Neural cell (in vitro differentiated cells): ENCODE results near the gene STXBP4. TPM values are rescaled to one million over a fixed set of nuclear protein-coding genes. Genes with fewer than 3 reads are reported as not detected.

ENCODE experiments used
- H2AFZ ChIP-seq: fragments of 200-600, 300-800 bp; sonication (generic), shearing (Covaris generic); 2 replicates; pipeline ENCODE4 v1.6.0; 2014; ENCODE audit warnings: low read depth, mild to moderate bottlenecking, antibody characterized with exemption, low read length, moderate library complexity
- H3F3A ChIP-seq: fragments of 200-600 bp; shearing (Covaris generic); 2 replicates; pipeline ENCODE4 v1.6.1; 2016; ENCODE audit warnings: mild to moderate bottlenecking, moderate library complexity, mixed read lengths, antibody characterized with exemption, low read length; ENCODE audit not compliant: insufficient read depth, poor library complexity, severe bottlenecking
- H3K27ac ChIP-seq: fragments of 200-600, 300-800 bp; sonication (generic), shearing (Covaris generic); 2 replicates; pipeline ENCODE4 v1.5.1; 2014; ENCODE audit warnings: mild to moderate bottlenecking, low read length, moderate library complexity
- H3K27me3 ChIP-seq: fragments of 300-800, 200-600 bp; sonication (generic), shearing (Covaris generic); 2 replicates; pipeline ENCODE4 v1.6.0; 2014; ENCODE audit warnings: mild to moderate bottlenecking, low read depth, low read length, moderate library complexity; ENCODE audit not compliant: insufficient read depth
- H3K36me3 ChIP-seq: fragments of 300-800, 200-600 bp; sonication (generic), shearing (Covaris generic); 2 replicates; pipeline ENCODE4 v1.5.1; 2014; ENCODE audit warnings: mild to moderate bottlenecking, antibody characterized with exemption, low read length, moderate library complexity; ENCODE audit not compliant: insufficient read depth
- H3K4me2 ChIP-seq: fragments of 300-800, 200-600 bp; sonication (generic), shearing (Covaris generic); 2 replicates; pipeline ENCODE4 v1.6.0; 2014; ENCODE audit warnings: mild to moderate bottlenecking, low read length
- H3K4me3 ChIP-seq: fragments of 300-800, 200-600 bp; sonication (generic), shearing (Covaris generic); 2 replicates; pipeline ENCODE4 v1.5.1; 2014; ENCODE audit warnings: mild to moderate bottlenecking, low read length, moderate library complexity
- H3K79me2 ChIP-seq: fragments of 200-600 bp; shearing (Covaris generic); replicated peaks from 2 replicates; pipeline ENCODE4 v1.6.0; 2014; ENCODE audit warnings: mild to moderate bottlenecking, low read length, moderate library complexity; ENCODE audit not compliant: insufficient read depth
- H3K9ac ChIP-seq: fragments of 300-800, 200-600 bp; sonication (generic), shearing (Covaris generic); 2 replicates; pipeline ENCODE4 v1.6.1; 2016; ENCODE audit warnings: mild to moderate bottlenecking, low read length, mixed read lengths
- H3K9me2 ChIP-seq: fragments of 200-600 bp; shearing (Covaris generic); 2 replicates; pipeline ENCODE4 v1.6.1; 2016; ENCODE audit warnings: mild to moderate bottlenecking, low read length, mixed read lengths; ENCODE audit not compliant: insufficient read depth
- H3K9me3 ChIP-seq: fragments of 200-600, 300-800 bp; sonication (generic), shearing (Covaris generic); 2 replicates; pipeline ENCODE4 v1.6.1; 2016; ENCODE audit warnings: mild to moderate bottlenecking, mixed run types, low read length, moderate library complexity, mixed read lengths
- H4K20me1 ChIP-seq: fragments of 200-600 bp; shearing (Covaris generic); 2 replicates; pipeline ENCODE4 v1.6.1; 2016; ENCODE audit warnings: mild to moderate bottlenecking, mixed run types; ENCODE audit not compliant: insufficient read depth
- EP300 ChIP-seq: fragments of 450-650 bp; conservative IDR thresholded peaks from 2 replicates; pipeline ENCODE4 v1.6.1; 2014; ENCODE audit warnings: antibody characterized with exemption, mild to moderate bottlenecking, moderate library complexity; ENCODE audit not compliant: poor library complexity, severe bottlenecking
- EZH2 ChIP-seq: fragments of 200-600, 300-800 bp; shearing (Covaris generic), sonication (generic); IDR thresholded peaks from 2 replicates; pipeline ENCODE4 v1.6.1; 2014; ENCODE audit warnings: antibody characterized with exemption, low read length, borderline replicate concordance, mild to moderate bottlenecking; ENCODE audit not compliant: insufficient read depth, poor library complexity, severe bottlenecking
- MXI1 ChIP-seq: fragments of 450-650 bp; conservative IDR thresholded peaks from 2 replicates; pipeline ENCODE4 v1.6.1; 2014; ENCODE audit warnings: antibody characterized with exemption, mild to moderate bottlenecking; ENCODE audit not compliant: poor library complexity, severe bottlenecking
- POLR2AphosphoS5 ChIP-seq: IDR thresholded peaks from 2 replicates; pipeline ENCODE4 v1.6.1; 2012
- RAD21 ChIP-seq: fragments of 450-650 bp; conservative IDR thresholded peaks from 2 replicates; pipeline ENCODE4 v1.6.1; 2014; ENCODE audit warnings: antibody characterized with exemption, mild to moderate bottlenecking, moderate library complexity
- REST ChIP-seq: IDR thresholded peaks from 2 replicates; pipeline ENCODE4 v1.6.1; 2012; ENCODE audit warnings: borderline replicate concordance
- SMC3 ChIP-seq: fragments of 450-650 bp; conservative IDR thresholded peaks from 2 replicates; pipeline ENCODE4 v1.6.1; 2014; ENCODE audit warnings: antibody characterized with exemption, mild to moderate bottlenecking, moderate library complexity; ENCODE audit not compliant: poor library complexity
- TAF1 ChIP-seq: IDR thresholded peaks from 2 replicates; pipeline ENCODE4 v1.6.1; 2012; ENCODE audit warnings: low read depth
- polyA plus RNA-seq: library from polyadenylated mRNA; depleted of rRNA; stranded (reverse); fragments of >200 nt; gene quantifications from 2 replicates; pipeline ENCODE4 v1.2.3, GENCODE V29; 2014
- TF ChIP-seq, protein P1 (sequence below): fragments of 450-650 bp; IDR thresholded peaks from 2 replicates; pipeline ENCODE4 v1.5.1; 2014; ENCODE audit warnings: antibody characterized with exemption, mild to moderate bottlenecking, moderate library complexity; ENCODE audit not compliant: poor library complexity, severe bottlenecking

STXBP4 gene
- polyA plus RNA-seq, 1 donor from 2014 or later = 8.1 TPM

- no peaks in the 10 kb centered on the region for H3K9me3 ChIP-seq
- no peaks in the 10 kb centered on the region for H3K27me3 ChIP-seq
- H4K20me1 ChIP-seq = no peaks in the 10 kb centered on the region
- TF ChIP-seq REST = no peak
- no peaks in the 10 kb centered on the region for H3K36me3 ChIP-seq
- no peak overlapping the region for H3K4me3 ChIP-seq
- H3K9ac ChIP-seq = no peak overlapping the region
- no peak overlapping the region for H3K4me2 ChIP-seq
- no peak overlapping the region for H2AFZ ChIP-seq
- H3K27ac ChIP-seq = no peak overlapping the region
- H3K9me2 ChIP-seq = no peaks in the 10 kb centered on the region
- H3K79me2 ChIP-seq = no peaks in the 10 kb centered on the region
- H3F3A ChIP-seq = no peaks in the 10 kb centered on the region
Measured at GRCh38 chr17:55166506-55166905, 197.9 kb downstream of the STXBP4 start.

- H3K4me3 ChIP-seq = no peak overlapping the region
- no peak overlapping the region for H2AFZ ChIP-seq
- no peaks in the 10 kb centered on the region for H3K36me3 ChIP-seq
- no peaks in the 10 kb centered on the region for H4K20me1 ChIP-seq
- TF ChIP-seq EP300 (no peak), SMC3 (no peak), EZH2 (no peak), MXI1 (no peak), REST (no peak), TAF1 (no peak), POLR2AphosphoS5 (no peak), RAD21 (no peak)
- TF ChIP-seq, protein P1, sequence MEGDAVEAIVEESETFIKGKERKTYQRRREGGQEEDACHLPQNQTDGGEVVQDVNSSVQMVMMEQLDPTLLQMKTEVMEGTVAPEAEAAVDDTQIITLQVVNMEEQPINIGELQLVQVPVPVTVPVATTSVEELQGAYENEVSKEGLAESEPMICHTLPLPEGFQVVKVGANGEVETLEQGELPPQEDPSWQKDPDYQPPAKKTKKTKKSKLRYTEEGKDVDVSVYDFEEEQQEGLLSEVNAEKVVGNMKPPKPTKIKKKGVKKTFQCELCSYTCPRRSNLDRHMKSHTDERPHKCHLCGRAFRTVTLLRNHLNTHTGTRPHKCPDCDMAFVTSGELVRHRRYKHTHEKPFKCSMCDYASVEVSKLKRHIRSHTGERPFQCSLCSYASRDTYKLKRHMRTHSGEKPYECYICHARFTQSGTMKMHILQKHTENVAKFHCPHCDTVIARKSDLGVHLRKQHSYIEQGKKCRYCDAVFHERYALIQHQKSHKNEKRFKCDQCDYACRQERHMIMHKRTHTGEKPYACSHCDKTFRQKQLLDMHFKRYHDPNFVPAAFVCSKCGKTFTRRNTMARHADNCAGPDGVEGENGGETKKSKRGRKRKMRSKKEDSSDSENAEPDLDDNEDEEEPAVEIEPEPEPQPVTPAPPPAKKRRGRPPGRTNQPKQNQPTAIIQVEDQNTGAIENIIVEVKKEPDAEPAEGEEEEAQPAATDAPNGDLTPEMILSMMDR = no peak
- no peak overlapping the region for H3K9ac ChIP-seq
- H3K9me2 ChIP-seq = no peaks in the 10 kb centered on the region
- no peaks in the 10 kb centered on the region for H3F3A ChIP-seq
- H3K9me3 ChIP-seq = no peaks in the 10 kb centered on the region
- H3K79me2 ChIP-seq = no peaks in the 10 kb centered on the region
- no peak overlapping the region for H3K27ac ChIP-seq
- no peak overlapping the region for H3K4me2 ChIP-seq
- no peaks in the 10 kb centered on the region for H3K27me3 ChIP-seq
Measured at GRCh38 chr17:55167024-55167725, 198.6 kb downstream of the STXBP4 start.
